ENCODE data around the gene CYP2F1. TPM values are rescaled to one million over a fixed set of nuclear protein-coding genes. Genes with fewer than 3 reads are reported as not detected.
"Not testable (repeated sequence)": the region's sequence is repeated elsewhere in the genome, so short reads cannot be mapped to it uniquely, and the experiment has no call there.

CYP2F1 gene
- polyA plus RNA-seq, 12 donors, result 0.22 to 0.32 TPM; not detected in 10

DNA sequence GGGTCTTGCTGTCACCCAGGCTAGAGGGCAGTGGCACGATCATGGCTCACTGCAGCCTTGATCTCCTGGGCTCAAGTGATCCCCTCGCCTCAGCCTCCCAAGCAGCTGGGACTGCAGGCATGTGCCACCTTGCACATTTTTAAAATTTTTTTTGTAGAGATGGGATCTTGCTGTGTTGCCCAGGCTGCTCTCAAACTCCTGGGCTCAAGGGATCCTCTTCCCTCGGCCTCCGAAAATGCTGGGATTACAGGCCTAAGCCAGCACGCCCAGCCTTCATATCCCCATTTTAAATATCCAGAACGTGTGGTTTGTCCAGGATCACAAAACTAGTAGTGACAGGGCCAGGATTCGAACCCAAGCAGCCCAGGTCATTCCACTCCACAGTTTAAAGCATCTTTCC lies 13.1 kb downstream of the CYP2F1 start:
- DNase-seq, result not testable (repeated sequence)

DNA sequence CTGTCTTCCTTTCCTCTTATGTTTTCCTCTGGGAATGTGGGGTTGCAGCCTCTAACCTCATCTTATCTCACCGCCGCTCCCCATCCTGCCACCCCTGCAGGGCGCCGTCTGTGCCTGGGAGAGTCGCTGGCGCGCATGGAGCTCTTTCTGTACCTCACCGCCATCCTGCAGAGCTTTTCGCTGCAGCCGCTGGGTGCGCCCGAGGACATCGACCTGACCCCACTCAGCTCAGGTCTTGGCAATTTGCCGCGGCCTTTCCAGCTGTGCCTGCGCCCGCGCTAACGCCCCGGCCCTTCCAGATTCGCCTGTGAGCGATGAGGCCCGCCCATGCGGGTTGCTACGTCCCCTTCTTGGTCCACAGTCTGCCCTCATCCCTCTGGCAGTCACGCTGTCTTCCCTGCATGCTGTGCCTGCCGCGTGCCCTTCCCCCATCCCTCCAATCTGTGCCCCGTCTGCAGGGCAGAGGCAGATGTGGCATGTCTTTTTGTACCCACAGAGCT lies 13.6 kb downstream of the CYP2F1 start:
- peak; percentile 45 for DNase-seq

DNA sequence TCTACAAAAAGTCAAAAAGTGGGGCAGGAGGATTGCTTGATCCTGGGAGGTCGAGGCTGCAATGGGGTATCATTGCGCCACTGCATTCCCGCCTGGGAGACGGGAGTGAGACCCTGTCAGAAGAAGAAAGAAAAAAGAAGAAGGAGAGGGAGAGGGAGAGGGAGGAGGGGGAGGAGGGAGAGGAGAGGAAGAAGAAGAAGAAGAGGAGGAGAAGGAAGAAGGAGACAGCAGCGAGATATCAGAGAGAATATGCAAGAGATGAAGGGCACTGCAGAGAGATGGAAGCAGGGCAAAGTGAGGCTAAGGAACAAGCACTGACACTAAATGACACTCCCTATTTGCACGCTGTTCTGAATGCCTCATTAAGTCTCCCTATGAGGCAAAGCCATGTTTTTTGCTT lies 14.5 kb downstream of the CYP2F1 start:
- no peak for DNase-seq

- DNase-seq, result no peak
Measured at GRCh38 chr19:41131186-41131585, 17.0 kb downstream of the CYP2F1 start.

DNA sequence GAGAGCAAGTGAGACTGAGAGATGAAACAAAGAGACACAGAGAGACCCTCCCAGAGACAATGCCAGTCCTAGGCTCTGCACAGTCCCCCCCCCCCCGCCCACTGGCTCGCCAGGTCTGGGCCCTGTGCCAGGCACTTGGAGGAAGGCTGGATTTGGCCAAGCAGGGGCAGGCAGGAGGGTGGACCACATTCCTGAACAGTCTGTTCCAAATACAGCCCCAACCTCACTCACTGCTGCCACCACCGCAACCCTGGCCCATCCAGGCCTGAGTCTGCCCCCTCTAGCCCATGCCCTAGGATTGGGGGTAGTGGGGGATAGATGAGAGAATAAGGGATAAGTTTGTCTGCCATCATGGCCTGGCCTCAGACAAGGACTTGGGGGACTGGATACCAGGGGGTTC lies 19.0 kb downstream of the CYP2F1 start:
- no peak for DNase-seq

DNA sequence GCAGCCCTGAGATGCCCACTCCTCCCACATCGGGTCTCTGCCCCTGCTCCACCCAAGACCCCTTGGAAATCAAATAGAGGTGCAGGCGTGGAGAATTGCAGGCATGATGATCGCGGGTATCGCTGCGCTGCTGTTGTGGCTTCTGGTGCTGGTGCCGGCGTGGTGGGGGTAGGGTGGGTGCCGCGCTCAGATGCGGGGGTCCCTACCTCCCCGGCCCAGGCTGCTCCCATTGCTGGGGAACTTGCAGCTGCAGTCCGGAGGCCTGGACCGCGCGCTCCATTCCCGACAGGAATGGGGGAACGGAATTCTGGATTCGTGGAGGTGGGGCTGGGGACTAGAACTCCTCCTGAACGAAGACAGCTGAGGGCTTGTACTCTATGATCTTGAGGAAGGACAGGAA lies 20.4 kb downstream of the CYP2F1 start:
- no peak for DNase-seq

- DNase-seq, result peak; percentile 50
Measured at GRCh38 chr19:41135390-41136384, 21.5 kb downstream of the CYP2F1 start.

DNA sequence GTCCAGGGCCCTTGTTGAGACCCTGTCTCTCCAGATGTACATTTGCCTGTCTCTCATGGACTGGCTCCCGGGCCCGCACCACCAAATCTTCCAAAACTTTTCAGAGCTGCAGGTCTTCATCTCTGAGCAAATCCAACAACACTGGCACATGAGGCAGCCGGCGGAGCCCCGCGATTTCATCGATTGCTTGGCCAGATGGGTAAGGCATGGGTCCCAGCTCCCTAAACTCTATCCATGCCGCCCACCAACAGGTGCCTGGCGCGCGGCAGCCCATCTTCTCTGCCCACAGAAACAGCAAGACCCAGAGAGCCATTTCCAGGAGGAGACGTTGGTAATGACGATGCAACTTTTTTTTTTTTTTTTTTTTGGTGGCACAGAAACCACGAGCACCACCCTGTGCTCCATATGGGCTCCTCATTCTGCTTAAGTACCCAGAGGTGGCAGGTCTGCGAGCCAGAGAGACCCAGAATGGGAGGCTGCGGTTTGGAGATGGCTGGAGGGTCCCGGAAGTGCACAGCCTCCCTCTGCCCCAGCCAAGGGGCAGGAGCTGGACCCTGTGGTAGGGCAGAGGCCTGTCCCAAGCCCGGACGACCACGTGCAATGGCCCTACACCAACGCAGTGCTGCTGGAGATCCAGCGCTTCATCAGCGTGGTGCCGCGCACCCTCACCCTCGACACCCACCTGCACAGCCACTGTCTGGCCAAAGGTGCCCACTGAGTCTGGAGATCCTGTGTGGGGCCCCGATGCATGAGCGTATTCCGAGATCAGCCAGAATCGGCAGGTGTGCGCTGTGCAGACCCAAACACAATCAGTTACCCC lies 22.6 kb downstream of the CYP2F1 start:
- DNase-seq, result no peak

GRCh38 chr19:41144403-41144802 lies 30.2 kb downstream of the CYP2F1 start:
- DNase-seq, result peak; percentile 45

DNA sequence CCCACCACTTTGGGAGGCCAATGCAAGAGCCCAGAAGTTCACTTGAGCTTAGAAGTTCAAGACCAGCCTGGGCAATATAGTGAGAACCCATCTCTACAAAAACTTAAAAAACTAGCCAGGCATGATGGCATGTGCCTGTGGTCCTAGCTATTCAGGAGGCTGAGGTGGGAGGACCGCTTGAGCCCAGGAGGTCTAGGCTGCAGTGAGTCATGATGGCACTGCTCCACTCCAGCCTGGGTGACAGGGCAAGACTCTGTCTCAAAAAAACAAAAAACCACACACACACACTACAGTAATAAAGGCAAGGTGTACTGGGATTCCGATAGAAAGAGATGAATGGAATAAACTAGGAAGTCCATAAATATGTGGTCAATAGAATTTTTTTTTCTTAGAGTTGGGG lies 35.6 kb downstream of the CYP2F1 start:
- no peak for DNase-seq

- DNase-seq, result not testable (repeated sequence)
Measured at GRCh38 chr19:41150986-41151385, 36.8 kb downstream of the CYP2F1 start.

- DNase-seq, result no peak
Measured at GRCh38 chr19:41154060-41154459, 39.8 kb downstream of the CYP2F1 start.

GRCh38 chr19:41156207-41156606 lies 42.0 kb downstream of the CYP2F1 start:
- no peak for DNase-seq

DNA sequence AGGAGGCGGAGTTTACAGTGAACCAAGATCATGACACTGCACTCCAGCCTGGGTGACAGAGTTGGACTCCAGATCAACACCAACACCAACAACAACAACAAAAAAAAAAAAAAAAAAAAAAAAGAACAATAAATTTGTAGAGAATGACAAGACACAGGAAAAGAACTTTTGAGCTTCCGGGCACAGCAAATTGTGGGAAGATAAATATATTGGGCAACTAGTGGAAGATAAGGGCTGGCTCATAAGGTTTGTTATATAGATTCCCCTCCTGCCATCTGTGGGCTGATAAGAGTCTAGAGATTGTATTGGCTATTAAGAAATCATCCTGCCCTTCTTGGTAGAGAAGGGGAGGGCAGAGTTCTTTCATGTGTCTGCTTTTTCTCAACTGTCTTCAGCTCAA lies 45.6 kb downstream of the CYP2F1 start:
- DNase-seq, result no peak

- no peak for DNase-seq
Measured at GRCh38 chr19:41161903-41162302, 47.7 kb downstream of the CYP2F1 start.

DNA sequence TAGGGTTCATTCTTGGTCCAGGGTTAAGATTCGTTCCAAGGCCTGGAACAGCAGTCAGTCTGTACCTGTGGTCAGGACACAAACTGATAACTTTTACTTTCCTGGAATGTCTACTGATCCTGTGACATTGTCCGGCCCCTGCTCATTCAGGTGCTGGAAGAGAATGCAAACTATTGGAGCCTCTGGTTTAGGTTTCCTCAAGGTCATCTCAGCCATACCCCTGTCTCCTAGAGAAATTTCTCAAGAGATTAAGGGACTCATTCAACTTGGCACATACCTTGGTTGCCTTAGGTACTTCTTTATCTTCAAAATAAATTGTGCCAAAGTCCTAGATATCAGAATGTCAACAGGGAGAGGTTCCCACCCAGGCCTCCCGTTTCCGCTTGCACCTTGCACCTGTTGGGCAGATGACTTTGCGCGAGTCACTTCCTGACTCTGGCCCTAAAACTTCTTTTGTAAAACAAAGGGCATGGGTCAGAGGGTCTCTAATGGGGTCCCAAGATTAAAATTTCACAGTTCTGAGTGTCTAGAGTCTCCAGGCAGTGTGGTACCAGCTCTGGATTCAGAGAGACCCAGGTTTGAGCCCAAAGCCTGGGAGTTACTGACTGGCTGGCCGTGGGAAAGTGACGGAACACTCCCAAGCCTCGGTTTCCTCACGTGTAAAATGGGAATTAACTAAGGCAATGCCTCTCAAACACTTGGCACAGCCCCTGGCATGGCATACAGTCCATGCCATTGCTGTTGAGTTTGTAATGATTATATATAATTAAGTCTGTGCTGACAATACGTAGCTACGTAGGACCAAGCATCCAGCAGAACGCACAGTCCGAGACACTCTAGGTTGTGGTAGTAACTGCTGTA lies 52.9 kb downstream of the CYP2F1 start:
- no peak for DNase-seq

DNA sequence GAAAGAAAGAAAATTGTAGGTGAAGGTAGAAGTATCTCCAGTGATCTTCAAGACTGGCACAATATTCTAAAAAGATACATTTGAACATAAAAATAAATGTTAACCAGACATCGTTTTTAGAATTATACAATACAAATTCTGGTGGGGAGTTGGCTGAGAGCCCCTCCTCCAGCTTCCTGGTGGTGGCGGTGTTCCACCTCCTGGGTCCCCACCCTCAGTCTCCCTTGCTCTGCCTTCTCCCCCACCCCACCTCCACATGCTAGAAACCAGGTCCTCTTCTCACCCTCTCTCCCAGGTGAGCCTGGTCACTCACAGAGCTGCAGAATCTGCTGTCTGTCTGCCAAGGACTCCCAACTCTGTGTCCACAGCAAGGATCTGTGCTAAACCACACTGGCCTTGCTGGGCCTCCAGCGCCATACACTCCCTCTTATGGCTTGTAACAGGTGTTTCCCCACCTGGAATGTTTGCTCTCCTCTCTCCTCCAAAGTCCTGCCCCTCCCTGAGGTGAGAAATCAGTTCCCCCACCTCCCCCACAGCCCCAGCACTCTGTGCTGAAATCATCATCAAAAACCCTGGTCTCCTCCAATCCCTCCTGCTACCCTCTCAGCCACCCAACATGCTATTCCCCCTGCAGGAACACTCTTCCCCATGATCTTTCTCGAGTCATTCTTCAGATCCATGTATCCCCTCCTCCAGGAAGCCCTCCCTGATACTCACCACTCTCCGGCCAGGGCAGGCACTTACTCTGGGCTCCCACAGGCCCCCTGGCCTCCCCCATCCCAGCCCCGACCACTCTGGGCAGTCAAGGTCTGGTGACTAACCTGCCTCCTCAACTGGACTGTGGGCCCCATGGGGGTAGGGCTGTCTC lies 58.3 kb downstream of the CYP2F1 start:
- no peak for DNase-seq

- no peak for DNase-seq
Measured at GRCh38 chr19:41174297-41174928, 60.2 kb downstream of the CYP2F1 start.

DNA sequence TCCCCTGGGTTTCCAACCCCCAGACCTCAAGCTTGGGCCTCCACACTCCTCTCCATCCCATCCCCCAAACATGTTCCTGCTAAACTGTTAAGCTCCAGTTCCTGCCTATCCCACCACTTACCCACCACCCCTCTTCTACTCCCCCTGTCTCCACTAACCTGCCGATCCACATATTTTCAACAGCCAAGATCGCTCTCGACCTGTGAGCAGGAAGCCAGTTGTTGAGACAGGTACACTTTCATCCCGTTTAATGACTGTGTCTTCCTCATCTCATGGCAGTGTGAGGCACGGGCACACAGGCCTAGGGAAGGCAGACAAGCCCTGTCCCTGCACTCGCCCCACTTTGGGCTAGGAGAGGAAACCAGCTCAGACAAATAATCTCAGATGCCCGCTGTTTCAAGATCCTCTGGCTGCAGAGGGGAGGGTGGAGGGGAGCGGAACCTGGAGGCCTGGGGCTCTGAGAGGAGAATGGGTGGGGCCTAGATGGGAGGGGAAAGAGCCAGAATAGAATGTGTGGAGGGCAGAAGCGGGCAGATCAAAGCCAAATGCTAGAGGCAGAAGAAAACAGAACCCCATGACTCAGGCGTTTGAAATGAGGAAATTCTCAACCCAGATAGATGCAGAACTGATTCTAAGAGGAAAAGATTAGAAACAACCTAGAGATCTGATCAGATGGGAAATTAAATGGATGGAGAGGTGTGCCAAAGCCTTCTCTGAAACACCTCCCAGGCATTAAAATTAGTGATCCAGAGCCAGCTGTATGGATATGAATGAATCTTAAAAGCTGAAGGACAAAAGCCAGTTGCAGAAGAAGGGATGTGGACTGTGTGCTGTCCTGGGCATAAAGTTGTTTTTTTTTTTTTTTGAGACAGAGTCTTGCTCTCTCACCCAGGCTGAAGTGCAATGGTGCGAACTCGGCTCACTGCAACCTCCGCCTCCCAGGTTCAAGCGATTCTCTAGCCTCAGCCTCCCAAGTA lies 61.9 kb downstream of the CYP2F1 start:
- peak; percentile 22 for DNase-seq
